Mucosa of descending colon (tissue), 3 donors: ENCODE data around the gene OMA1. TPM values are rescaled to one million over a fixed set of nuclear protein-coding genes. Genes with fewer than 3 reads are reported as not detected.

Source experiments
- ATAC-seq: fragments of 200-7000 bp; cut with Tn5 transposase; one replicate; pipeline ENCODE4 v1.9.1; 2020; ENCODE audit warnings: mild to moderate bottlenecking, moderate library complexity
- DNase-seq, 3 donors: peaks; one replicate each; pipeline ENCODE4 v3.0.0-alpha.2; 2020
- H3K36me3 ChIP-seq: fragments of 200-600 bp; one replicate; pipeline ENCODE4 v1.8.0; 2021; ENCODE audit warnings: low read depth, mild to moderate bottlenecking
- H3K4me1 ChIP-seq: fragments of 200-600 bp; one replicate; pipeline ENCODE4 v1.8.0; 2021; ENCODE audit warnings: low read depth, mild to moderate bottlenecking
- H3K4me3 ChIP-seq: fragments of 200-600 bp; one replicate; pipeline ENCODE4 v1.8.0; 2021; ENCODE audit warnings: mild to moderate bottlenecking
- H3K9me3 ChIP-seq: fragments of 200-600 bp; one replicate; pipeline ENCODE4 v1.8.0; 2021; ENCODE audit warnings: mild to moderate bottlenecking
- intact Hi-C, 2 donors: fragments of 100-400 bp; cut with DNase I in 1 of 2; cut with micrococcal nuclease in 1 of 2; formaldehyde crosslinking; loops; one replicate each; pipeline versions ENCODE4 v1.11.0 to v1.11.1; 2022; cut with DNase I, micrococcal nuclease
- total RNA-seq, 3 donors: library from RNA; stranded (reverse); fragmentation: NEBNext Ultra II Directional in 2 of 3; extraction: Animal tissue kit (Norgen Biotek cat#: 25700) in 2 of 3; gene quantifications; one replicate each; pipeline versions ENCODE4 v1.2.1 to v1.2.4, GENCODE V29; 2021 to 2023
- TF ChIP-seq, protein P1 (sequence below): fragments of 200-600 bp; IDR thresholded peaks from one replicate; pipeline ENCODE4 v1.8.0; 2022; ENCODE audit warnings: antibody characterized with exemption, mild to moderate bottlenecking
- donor health status: DM: no; HTN: no; CAD: no; lungs with moderate emphysema.
- donor health status: DM: no; HTN: no; CAD: no.
- donor health status: DM: no; HTN: yes; CAD: no.

Gene OMA1
- total RNA-seq, 3 donors from 2014 or later: 20.4 to 42.4 (median 32.4) TPM

DNA sequence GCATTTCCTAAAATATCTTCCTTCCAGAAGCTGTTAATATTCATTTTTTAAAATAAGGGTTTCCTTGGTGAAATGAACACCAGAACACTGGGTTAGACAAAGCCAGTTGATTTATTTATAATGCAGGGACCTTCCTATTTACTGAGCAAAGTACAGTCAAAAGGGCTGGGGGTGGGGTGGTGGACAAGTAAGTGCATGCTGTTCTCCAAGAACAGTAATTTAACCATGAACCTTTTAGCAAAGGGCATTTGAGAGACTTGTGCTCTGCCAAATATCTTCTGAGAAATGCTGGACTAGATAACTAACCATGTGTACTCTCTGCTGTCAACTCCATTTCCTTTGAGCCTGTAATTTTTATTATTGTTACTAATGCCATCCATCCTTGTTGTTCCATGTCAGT lies 100.2 kb downstream of the OMA1 start:
- intact Hi-C loops: no loop called here
- ATAC-seq: no peak
- Histone ChIP-seq H3K4me1 (no peaks in the 10 kb centered on the region), H3K36me3 (no peaks in the 10 kb centered on the region), H3K9me3 (no peaks in the 10 kb centered on the region), H3K4me3 (no peak overlapping the region)
- DNase-seq: peak in 1 of 3 donors; percentile 8
- TF ChIP-seq, protein P1, sequence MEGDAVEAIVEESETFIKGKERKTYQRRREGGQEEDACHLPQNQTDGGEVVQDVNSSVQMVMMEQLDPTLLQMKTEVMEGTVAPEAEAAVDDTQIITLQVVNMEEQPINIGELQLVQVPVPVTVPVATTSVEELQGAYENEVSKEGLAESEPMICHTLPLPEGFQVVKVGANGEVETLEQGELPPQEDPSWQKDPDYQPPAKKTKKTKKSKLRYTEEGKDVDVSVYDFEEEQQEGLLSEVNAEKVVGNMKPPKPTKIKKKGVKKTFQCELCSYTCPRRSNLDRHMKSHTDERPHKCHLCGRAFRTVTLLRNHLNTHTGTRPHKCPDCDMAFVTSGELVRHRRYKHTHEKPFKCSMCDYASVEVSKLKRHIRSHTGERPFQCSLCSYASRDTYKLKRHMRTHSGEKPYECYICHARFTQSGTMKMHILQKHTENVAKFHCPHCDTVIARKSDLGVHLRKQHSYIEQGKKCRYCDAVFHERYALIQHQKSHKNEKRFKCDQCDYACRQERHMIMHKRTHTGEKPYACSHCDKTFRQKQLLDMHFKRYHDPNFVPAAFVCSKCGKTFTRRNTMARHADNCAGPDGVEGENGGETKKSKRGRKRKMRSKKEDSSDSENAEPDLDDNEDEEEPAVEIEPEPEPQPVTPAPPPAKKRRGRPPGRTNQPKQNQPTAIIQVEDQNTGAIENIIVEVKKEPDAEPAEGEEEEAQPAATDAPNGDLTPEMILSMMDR: no peak

DNA sequence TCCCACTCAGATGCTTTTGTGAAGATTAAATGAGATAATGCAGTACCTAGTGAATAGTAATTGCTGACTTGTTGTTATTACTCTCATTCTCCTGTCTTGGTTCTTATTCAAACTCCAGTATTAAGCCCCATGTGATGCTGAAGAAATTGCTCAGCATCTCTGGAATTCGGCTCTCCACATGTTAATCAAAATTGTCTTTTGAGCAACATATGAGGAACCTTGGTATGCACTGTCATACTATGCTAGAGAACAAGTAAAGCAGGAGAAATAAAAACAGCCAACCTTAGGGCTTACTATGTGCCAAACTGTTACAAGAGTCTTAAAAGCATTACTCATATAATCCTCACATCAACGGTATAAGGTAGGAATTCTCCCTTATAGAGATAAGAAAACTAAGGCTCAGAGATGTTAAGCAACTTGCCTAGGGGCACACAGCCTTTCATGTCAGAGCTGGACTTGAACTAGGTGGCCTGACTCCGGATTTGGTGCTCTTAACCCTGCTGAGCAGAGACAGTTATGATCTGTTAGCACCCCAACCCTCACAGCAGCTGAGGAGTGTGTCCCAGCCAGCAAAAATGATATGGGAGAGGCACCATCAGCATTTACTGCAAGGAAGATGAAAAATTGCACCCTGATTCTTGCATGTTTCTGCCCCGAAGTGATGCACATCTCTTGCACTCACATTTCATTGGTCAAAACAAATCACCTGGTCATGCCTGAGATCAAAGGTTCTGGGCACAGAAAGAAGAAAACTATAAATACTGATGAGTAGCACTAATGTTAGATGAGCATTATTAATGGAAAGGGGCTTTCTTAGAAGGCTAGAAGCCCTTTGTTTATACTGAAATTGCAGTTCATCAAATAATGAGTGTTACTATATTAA lies 102.3 kb downstream of the OMA1 start:
- Histone ChIP-seq H3K9me3 (no peaks in the 10 kb centered on the region), H3K36me3 (no peaks in the 10 kb centered on the region), H3K4me3 (no peak overlapping the region), H3K4me1 (no peaks in the 10 kb centered on the region)
- ATAC-seq (no peak), DNase-seq (no peak)
- TF ChIP-seq, protein P1: no peak
- intact Hi-C loops: no loop called here

DNA sequence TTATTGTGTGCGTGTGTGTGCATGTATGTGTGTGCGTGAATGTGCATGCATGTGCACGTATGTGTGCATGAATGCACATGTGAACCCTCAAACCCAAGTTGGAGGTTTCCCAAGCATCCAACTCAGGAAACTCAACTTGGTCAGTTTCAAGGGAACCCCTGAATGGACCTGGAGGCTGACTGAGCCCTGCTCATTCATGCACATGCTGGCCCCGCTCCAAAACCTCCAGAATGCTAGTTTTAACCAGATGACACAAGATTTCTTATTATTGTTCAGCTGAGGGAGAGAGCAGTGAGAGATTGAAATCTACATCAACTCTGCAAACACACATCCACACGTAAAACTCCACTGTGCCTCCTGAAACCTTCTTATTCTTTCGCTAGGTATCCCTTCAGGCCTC lies 104.4 kb downstream of the OMA1 start:
- H3K9me3 ChIP-seq: no peaks in the 10 kb centered on the region
- no peak for ATAC-seq
- no peak overlapping the region for H3K4me3 ChIP-seq
- intact Hi-C loops: no loop called here
- TF ChIP-seq, protein P1: no peak
- H3K36me3 ChIP-seq: no peaks in the 10 kb centered on the region
- H3K4me1 ChIP-seq: no peaks in the 10 kb centered on the region
- no peak for DNase-seq

DNA sequence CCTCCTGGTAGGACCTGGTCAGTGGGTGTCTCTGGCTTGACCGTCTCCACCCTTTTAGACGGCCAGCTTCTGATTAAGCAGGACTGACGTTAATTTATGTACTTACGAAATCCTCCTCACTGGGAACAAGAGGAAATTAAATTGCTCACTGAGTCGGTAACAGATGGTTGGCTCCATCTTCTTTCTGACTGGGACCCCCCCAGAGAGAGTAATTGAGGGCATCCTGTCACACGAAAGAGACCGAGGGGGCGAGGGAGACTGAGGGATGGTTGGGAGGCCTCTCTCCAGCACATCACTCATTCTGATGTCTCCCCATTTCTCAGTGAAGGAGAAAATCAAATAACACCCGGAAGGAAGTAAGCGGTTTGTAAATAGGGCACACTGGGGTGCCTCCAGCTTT lies 104.8 kb downstream of the OMA1 start:
- Histone ChIP-seq H3K4me3 (no peak overlapping the region), H3K9me3 (no peaks in the 10 kb centered on the region), H3K4me1 (no peaks in the 10 kb centered on the region), H3K36me3 (no peaks in the 10 kb centered on the region)
- TF ChIP-seq, protein P1: no peak
- DNase-seq (no peak), ATAC-seq (no peak)
- intact Hi-C loops: no loop called here

DNA sequence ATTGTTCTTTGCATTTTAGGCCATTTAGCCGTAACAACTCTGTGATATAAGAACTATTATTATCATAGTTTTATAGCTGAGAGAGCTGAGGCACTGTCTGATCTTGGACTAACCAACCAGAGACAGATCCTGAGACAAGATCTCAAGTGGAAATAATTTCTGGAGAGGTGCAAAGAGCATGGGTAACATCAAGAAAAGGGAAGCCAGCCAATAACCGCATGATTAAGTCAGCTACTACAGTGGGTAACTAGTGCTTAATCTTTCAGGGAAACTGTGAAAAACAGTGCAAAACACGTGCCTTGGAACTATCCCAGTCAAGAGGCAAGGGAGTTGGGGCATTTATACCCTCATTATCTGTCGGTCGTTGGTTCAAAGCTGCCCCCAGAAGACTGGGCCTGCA lies 105.8 kb downstream of the OMA1 start:
- Histone ChIP-seq H3K36me3 (no peaks in the 10 kb centered on the region), H3K4me1 (no peaks in the 10 kb centered on the region), H3K4me3 (no peak overlapping the region), H3K9me3 (no peaks in the 10 kb centered on the region)
- intact Hi-C loops: no loop called here
- no peak for ATAC-seq
- TF ChIP-seq, protein P1: no peak
- DNase-seq: no peak
